ENCODE results near the gene PER3.

PER3 gene

GRCh38 chr1:7833035-7833434 is 48.9 kb downstream of the PER3 start:
- no peak for DNase-seq (ENCODE audit: low spot score)
- TF ChIP-seq CTCF (IDR thresholded peaks at IDR 0.05; ENCODE audit: extremely low read depth, insufficient read depth, missing control alignments) = no peak
- in situ Hi-C loops (cut with MboI; ENCODE audit: low pct_unique_long_range_greater_than_20kb, low sequenced_read_pairs, unreplicated experiment) = no loop called here

GRCh38 chr1:7838714-7839113 is 54.6 kb downstream of the PER3 start:
- DNase-seq (ENCODE audit: low spot score) = no peak
- no peak for TF ChIP-seq CTCF (IDR thresholded peaks at IDR 0.05; ENCODE audit: extremely low read depth, insufficient read depth, missing control alignments)
- in situ Hi-C loops (cut with MboI; ENCODE audit: low pct_unique_long_range_greater_than_20kb, low sequenced_read_pairs, unreplicated experiment) = no loop called here

DNA sequence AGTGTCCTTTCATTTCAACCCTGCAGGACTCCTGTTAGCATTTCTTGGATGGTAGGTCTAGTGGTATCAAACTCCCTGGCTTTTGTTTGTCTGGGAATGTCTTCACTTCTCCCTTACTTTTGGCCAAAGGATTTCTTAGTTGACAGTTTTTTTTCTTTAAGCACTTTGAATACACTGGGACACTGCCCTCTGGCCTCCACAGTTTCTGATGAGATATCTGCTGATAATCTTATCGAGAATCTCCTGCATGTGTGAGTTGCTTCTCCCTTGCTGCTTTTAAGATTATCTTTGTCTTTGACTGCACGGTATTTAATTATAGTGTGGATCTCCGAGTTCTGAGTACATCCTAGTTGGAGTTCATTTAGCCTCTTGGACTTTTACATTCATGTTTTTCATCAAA is 55.4 kb downstream of the PER3 start:
- TF ChIP-seq CTCF (IDR thresholded peaks at IDR 0.05; ENCODE audit: extremely low read depth, insufficient read depth, missing control alignments) = no peak
- in situ Hi-C loops (cut with MboI; ENCODE audit: low pct_unique_long_range_greater_than_20kb, low sequenced_read_pairs, unreplicated experiment) = no loop called here
- no peak for DNase-seq (ENCODE audit: low spot score)

- in situ Hi-C loops (cut with MboI; ENCODE audit: low pct_unique_long_range_greater_than_20kb, low sequenced_read_pairs, unreplicated experiment) = no loop called here
- TF ChIP-seq CTCF (IDR thresholded peaks at IDR 0.05; ENCODE audit: extremely low read depth, insufficient read depth, missing control alignments) = no peak
- DNase-seq (ENCODE audit: low spot score) = no peak
Measured at GRCh38 chr1:7842517-7842916, 58.4 kb downstream of the PER3 start.

GRCh38 chr1:7845761-7846160 is 61.7 kb downstream of the PER3 start:
- no peak for DNase-seq (ENCODE audit: low spot score)
- in situ Hi-C loops (cut with MboI; ENCODE audit: low pct_unique_long_range_greater_than_20kb, low sequenced_read_pairs, unreplicated experiment) = no loop called here
- TF ChIP-seq CTCF (IDR thresholded peaks at IDR 0.05; ENCODE audit: extremely low read depth, insufficient read depth, missing control alignments) = no peak

DNA sequence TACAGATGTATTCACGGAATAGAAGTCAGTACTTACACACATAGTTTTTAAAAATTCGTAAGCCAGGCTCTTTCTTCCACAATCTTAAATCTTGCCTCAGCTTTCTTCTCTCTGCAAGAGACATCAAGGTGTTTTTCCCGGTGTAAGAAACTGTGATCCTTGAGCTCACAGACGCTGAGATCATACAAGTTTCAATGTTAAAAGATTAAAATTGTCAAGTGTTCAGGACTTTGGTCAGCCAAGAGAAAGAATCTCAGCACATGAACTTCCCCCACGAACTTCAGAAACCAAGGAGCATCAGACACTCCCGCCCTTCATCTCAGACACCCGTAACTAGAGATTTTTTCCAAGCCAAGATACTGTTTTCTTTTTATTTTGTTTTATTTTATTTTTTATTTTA is 62.6 kb downstream of the PER3 start:
- TF ChIP-seq CTCF (IDR thresholded peaks at IDR 0.05; ENCODE audit: extremely low read depth, insufficient read depth, missing control alignments) = no peak
- no peak for DNase-seq (ENCODE audit: low spot score)
- in situ Hi-C loops (cut with MboI; ENCODE audit: low pct_unique_long_range_greater_than_20kb, low sequenced_read_pairs, unreplicated experiment) = no loop called here

GRCh38 chr1:7847599-7847998 is 63.5 kb downstream of the PER3 start:
- in situ Hi-C loops (cut with MboI; ENCODE audit: low pct_unique_long_range_greater_than_20kb, low sequenced_read_pairs, unreplicated experiment) = no loop called here
- no peak for TF ChIP-seq CTCF (IDR thresholded peaks at IDR 0.05; ENCODE audit: extremely low read depth, insufficient read depth, missing control alignments)
- no peak for DNase-seq (ENCODE audit: low spot score)

All from GM13977 (cell line).